ENCODE results near the gene GULP1. TPM values are rescaled to one million over a fixed set of nuclear protein-coding genes. Genes with fewer than 3 reads are reported as not detected.

GULP1 gene, protein sequence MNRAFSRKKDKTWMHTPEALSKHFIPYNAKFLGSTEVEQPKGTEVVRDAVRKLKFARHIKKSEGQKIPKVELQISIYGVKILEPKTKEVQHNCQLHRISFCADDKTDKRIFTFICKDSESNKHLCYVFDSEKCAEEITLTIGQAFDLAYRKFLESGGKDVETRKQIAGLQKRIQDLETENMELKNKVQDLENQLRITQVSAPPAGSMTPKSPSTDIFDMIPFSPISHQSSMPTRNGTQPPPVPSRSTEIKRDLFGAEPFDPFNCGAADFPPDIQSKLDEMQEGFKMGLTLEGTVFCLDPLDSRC
- 3.3 TPM in 2 replicates for total RNA-seq

GRCh38 chr2:188291617-188292347 lies at the start of gene GULP1:
Gene GULP1, plus strand, starts transcription at chr2:188291874. Its CDS starts 185,829 bp downstream, at chr2:188477703.

